ENCODE results near the gene S100A11.

The S100A11 gene

DNA sequence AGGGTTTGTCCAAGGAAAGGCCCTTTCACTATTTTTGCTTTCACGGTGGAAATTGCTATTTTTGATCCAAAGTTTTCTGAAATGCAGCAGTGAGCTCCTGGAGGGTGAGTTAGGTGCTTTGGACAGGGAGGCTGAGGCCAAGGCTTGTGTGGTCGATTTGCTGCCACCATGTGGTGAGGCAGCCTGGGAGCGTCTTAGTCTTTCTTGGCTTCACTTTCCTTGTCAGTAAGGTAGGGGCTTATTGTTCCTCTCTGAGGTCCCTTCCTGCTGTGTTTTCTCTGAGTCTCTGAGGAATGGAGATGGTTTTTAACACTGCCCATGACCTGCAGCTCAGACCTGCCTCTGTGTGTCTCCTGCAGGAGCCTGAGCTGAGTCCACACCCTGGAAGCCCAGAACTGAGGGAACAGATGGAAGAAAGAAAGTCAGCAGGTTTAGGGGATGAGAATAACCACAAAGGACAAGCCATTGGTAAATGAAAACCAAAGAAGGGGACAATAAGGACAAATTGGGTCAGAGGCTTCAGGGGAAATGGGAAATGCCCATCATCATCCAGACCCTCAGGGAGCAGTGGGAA is 23.1 kb downstream of the S100A11 start:
- H3K27ac ChIP-seq = no peak overlapping the region
- no peaks in the 10 kb centered on the region for H3K4me1 ChIP-seq (ENCODE audit: control insufficient read depth in 1 of 2, insufficient read depth in 1 of 2, low read depth in 1 of 2, low read length in 1 of 2)
- no peaks in the 10 kb centered on the region for H3K36me3 ChIP-seq
- TF ChIP-seq, protein P1, sequence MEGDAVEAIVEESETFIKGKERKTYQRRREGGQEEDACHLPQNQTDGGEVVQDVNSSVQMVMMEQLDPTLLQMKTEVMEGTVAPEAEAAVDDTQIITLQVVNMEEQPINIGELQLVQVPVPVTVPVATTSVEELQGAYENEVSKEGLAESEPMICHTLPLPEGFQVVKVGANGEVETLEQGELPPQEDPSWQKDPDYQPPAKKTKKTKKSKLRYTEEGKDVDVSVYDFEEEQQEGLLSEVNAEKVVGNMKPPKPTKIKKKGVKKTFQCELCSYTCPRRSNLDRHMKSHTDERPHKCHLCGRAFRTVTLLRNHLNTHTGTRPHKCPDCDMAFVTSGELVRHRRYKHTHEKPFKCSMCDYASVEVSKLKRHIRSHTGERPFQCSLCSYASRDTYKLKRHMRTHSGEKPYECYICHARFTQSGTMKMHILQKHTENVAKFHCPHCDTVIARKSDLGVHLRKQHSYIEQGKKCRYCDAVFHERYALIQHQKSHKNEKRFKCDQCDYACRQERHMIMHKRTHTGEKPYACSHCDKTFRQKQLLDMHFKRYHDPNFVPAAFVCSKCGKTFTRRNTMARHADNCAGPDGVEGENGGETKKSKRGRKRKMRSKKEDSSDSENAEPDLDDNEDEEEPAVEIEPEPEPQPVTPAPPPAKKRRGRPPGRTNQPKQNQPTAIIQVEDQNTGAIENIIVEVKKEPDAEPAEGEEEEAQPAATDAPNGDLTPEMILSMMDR (IDR thresholded peaks at IDR 0.05) = no peak
- no peaks in the 10 kb centered on the region for H3K9me3 ChIP-seq
- no peak overlapping the region for H3K4me3 ChIP-seq (ENCODE audit: low read depth in 1 of 2, low read length in 1 of 2)
- H3K27me3 ChIP-seq = peaks cover 23% of the 10 kb centered on the region

DNA sequence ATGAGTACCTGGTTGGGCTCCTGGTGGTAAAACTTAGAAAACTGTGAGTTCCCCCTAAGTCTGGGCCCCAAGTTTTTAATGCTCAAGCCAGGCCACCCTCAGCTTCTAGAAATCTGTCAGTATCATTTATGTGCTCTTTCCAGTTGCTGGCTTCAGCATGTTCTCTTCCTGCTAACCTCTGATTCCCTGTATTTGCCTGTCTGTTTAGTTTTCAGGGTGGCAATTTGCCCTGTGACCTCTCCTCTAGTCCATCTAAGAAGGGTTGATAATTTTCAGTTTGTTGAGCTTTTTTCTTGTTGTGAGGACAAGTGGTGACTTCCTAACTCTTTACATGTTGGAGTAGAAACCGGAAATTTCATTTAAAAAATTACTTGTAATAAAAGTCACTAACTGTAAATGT is 27.1 kb downstream of the S100A11 start:
- H3K36me3 ChIP-seq = no peaks in the 10 kb centered on the region
- H3K27ac ChIP-seq = no peak overlapping the region
- H3K4me1 ChIP-seq (ENCODE audit: control insufficient read depth in 1 of 2, insufficient read depth in 1 of 2, low read depth in 1 of 2, low read length in 1 of 2) = no peaks in the 10 kb centered on the region
- peaks cover 31% of the 10 kb centered on the region for H3K27me3 ChIP-seq
- no peak overlapping the region for H3K4me3 ChIP-seq (ENCODE audit: low read depth in 1 of 2, low read length in 1 of 2)
- no peaks in the 10 kb centered on the region for H3K9me3 ChIP-seq
- TF ChIP-seq, protein P1 (IDR thresholded peaks at IDR 0.05) = no peak

DNA sequence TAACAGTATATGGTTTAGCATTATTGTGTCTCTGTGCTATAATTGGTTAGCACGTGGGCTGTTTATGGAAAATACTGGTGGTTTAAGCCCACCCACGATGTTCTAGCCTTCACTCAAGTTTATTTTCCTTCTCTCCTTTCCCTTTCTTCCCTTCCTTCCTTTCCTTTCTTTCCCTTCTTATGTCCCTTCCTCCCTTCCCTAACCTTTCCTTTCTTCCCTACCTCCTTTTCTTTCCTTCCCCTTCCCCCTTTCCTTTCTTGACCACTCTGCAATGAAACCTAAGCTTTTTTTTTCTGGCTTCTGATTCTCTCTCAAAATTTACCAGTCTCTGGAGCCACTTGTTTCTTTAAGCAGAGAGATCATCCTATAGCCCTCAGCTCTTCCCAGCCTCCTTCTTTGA is 29.8 kb downstream of the S100A11 start:
- Histone ChIP-seq H3K9me3 (no peaks in the 10 kb centered on the region), H3K27me3 (peaks cover 57% of the 10 kb centered on the region), H3K4me3 (ENCODE audit: low read depth in 1 of 2, low read length in 1 of 2) (no peak overlapping the region), H3K27ac (no peak overlapping the region), H3K4me1 (ENCODE audit: control insufficient read depth in 1 of 2, insufficient read depth in 1 of 2, low read depth in 1 of 2, low read length in 1 of 2) (no peaks in the 10 kb centered on the region), H3K36me3 (no peaks in the 10 kb centered on the region)
- TF ChIP-seq, protein P1 (IDR thresholded peaks at IDR 0.05) = no peak

DNA sequence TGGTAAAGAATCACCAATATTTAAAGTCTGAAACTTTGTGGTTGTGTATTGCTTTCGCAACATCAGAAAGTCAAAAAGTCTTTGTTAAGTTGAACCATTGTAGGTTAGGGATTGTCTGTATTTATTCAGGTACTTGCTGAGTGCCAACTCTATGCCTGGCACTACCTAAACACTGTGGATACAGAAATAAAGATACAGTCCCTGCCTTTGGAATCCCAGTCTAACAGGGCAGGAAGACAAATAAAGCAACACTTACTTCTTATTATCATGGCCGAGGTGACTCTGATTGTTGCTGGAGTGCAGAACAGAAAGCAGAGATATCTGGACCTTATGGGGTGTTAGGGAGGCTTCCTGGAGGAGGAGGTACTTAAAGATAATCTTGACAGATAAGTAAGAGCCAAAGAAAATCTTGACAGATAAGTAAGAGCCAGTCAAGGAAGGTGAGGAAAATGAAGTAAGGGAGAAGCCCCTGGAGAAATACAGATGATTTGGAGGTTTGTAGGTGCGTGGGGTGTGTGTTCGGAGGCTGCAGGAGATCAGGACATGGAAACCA is 31.4 kb downstream of the S100A11 start:
- H3K27ac ChIP-seq = no peak overlapping the region
- no peak overlapping the region for H3K4me3 ChIP-seq (ENCODE audit: low read depth in 1 of 2, low read length in 1 of 2)
- TF ChIP-seq, protein P1 (IDR thresholded peaks at IDR 0.05) = no peak
- no peaks in the 10 kb centered on the region for H3K36me3 ChIP-seq
- no peaks in the 10 kb centered on the region for H3K4me1 ChIP-seq (ENCODE audit: control insufficient read depth in 1 of 2, insufficient read depth in 1 of 2, low read depth in 1 of 2, low read length in 1 of 2)
- peaks cover 61% of the 10 kb centered on the region for H3K27me3 ChIP-seq
- H3K9me3 ChIP-seq = no peaks in the 10 kb centered on the region

DNA sequence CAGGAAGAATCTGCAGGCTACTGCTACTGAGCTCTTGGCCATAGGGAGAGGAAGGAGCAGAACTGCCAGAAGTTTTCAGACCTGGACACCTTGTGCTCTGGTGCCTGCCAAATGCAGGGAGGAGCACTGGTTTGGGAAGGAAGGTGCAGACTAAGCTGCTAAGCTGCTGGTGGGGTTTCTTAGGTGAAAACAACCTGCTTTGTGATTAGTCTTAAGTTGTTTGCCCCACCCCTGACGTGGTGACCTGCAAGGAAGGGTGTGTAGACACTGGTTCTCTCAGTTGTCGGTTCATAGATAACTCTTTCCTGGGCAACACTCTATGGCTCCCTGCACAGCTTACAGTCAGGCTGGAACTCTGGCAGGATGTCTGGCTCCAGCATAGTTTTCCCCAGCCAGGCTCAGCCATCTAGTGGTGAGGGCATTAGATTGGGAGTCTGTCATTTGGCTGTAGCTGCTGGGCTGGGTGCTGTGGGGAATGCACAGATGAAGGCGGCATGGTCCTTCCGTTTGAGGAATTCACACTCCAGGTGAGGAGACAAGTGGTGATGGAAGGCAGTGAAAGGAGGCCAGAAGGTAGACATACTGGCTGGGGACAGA is 32.9 kb downstream of the S100A11 start:
- H3K27me3 ChIP-seq = peaks cover 67% of the 10 kb centered on the region

More for the DNA sequence above, 32.9 kb downstream of the S100A11 start:
- TF ChIP-seq, protein P1 (IDR thresholded peaks at IDR 0.05) = no peak
- Histone ChIP-seq H3K4me3 (ENCODE audit: low read depth in 1 of 2, low read length in 1 of 2) (no peak overlapping the region), H3K27ac (no peak overlapping the region), H3K4me1 (ENCODE audit: control insufficient read depth in 1 of 2, insufficient read depth in 1 of 2, low read depth in 1 of 2, low read length in 1 of 2) (no peaks in the 10 kb centered on the region), H3K9me3 (no peaks in the 10 kb centered on the region), H3K36me3 (no peaks in the 10 kb centered on the region)

Measured in neutrophil (primary cell).